BE2C (cell line): ENCODE data around the gene UBQLN3.

Source experiments
- DNase-seq: peaks from one replicate; pipeline ENCODE4 v3.0.0-alpha.2; 2020
- H3K27me3 ChIP-seq: fragments of 250-450 bp; sonication (Bioruptor Pico); 2 replicates; pipeline ENCODE4 v1.5.1; 2020; ENCODE audit warnings: mild to moderate bottlenecking
- H3K36me3 ChIP-seq: fragments of 250-450 bp; sonication (Bioruptor Pico); 2 replicates; pipeline ENCODE4 v1.5.1; 2020; ENCODE audit warnings: mild to moderate bottlenecking
- H3K4me1 ChIP-seq: fragments of 250-450 bp; sonication (Bioruptor Pico); 2 replicates; pipeline ENCODE4 v1.5.1; 2020
- H3K4me3 ChIP-seq: 2 replicates; pipeline ENCODE4 v1.5.1; 2011; ENCODE audit warnings: low read depth, low read length
- H3K9me3 ChIP-seq: fragments of 250-450 bp; sonication (Bioruptor Pico); 2 replicates; pipeline ENCODE4 v1.5.1; 2020
- TF ChIP-seq, protein P1 (sequence below): IDR thresholded peaks from 2 replicates; pipeline ENCODE4 v1.5.1; 2012; ENCODE audit warnings: mild to moderate bottlenecking, low read depth, low read length

The UBQLN3 gene

GRCh38 chr11:5514841-5515240 is 5.1 kb upstream of the UBQLN3 start:
- no peaks in the 10 kb centered on the region for H3K9me3 ChIP-seq
- no peaks in the 10 kb centered on the region for H3K4me1 ChIP-seq
- H3K36me3 ChIP-seq = no peaks in the 10 kb centered on the region
- DNase-seq = no peak
- TF ChIP-seq, protein P1, sequence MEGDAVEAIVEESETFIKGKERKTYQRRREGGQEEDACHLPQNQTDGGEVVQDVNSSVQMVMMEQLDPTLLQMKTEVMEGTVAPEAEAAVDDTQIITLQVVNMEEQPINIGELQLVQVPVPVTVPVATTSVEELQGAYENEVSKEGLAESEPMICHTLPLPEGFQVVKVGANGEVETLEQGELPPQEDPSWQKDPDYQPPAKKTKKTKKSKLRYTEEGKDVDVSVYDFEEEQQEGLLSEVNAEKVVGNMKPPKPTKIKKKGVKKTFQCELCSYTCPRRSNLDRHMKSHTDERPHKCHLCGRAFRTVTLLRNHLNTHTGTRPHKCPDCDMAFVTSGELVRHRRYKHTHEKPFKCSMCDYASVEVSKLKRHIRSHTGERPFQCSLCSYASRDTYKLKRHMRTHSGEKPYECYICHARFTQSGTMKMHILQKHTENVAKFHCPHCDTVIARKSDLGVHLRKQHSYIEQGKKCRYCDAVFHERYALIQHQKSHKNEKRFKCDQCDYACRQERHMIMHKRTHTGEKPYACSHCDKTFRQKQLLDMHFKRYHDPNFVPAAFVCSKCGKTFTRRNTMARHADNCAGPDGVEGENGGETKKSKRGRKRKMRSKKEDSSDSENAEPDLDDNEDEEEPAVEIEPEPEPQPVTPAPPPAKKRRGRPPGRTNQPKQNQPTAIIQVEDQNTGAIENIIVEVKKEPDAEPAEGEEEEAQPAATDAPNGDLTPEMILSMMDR = no peak
- H3K27me3 ChIP-seq = no peaks in the 10 kb centered on the region
- H3K4me3 ChIP-seq = no peak overlapping the region

- DNase-seq = no peak
- no peaks in the 10 kb centered on the region for H3K9me3 ChIP-seq
- H3K4me3 ChIP-seq = no peak overlapping the region
- TF ChIP-seq, protein P1 = no peak
- no peaks in the 10 kb centered on the region for H3K4me1 ChIP-seq
- H3K36me3 ChIP-seq = no peaks in the 10 kb centered on the region
- H3K27me3 ChIP-seq = no peaks in the 10 kb centered on the region
Measured at GRCh38 chr11:5508605-5509004, 1.2 kb downstream of the UBQLN3 start.

DNA sequence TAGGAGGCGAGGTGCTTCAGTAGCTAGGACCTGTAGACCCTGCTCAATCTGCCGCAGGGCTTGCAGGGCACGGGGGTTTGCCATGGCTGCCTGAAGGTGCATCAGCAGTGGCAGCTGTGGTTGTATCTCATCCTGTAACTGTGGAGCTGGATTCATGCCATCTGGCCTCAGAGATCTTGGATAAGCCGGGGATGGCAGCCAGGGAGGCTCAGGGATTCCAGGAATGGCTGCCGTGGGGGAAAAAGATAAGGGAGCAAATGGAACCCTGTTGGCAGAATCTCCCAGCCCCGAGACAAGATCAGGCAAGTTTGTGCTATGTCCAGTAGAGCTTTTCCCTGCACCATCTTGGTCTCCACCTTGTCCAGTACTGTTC is 1.8 kb downstream of the UBQLN3 start:
- no peaks in the 10 kb centered on the region for H3K27me3 ChIP-seq

DNA sequence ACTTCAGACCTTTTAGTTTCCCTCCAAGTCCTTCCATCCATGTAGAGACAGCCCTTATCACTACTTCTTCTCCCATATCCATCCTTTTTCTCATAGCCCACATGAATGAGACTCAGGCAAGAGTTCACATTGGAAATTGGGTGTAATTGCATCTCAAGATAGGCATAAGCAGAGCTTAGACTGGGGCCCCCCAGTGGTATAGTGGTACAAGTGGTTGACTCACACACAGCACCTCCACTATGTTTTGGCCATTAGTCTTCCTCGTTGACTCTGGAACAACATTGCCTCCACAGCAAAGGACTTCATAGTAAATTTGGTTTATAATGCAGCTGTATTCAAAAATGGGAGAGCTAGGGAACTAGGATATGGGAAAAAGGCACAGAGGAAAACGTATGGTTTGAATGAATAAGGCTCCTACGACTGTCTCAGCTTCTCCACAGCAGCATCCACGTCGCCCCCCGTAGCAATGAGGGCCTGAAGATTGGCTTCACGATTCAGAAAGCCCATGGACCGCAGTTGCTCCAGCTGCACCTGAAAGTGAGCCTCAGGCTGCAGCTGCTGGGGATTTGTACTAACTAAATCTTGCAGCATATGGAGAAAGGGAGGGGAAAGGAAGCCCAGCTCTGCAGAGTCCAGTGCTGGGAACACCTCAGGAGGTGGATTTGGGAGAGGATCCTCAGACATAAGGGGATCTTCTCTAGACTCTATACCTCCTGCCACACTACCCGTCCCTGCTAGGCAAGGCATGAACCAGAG is 2.4 kb downstream of the UBQLN3 start:
- DNase-seq = no peak
- no peaks in the 10 kb centered on the region for H3K9me3 ChIP-seq
- TF ChIP-seq, protein P1 = no peak
- H3K4me3 ChIP-seq = no peak overlapping the region
- no peaks in the 10 kb centered on the region for H3K36me3 ChIP-seq
- no peaks in the 10 kb centered on the region for H3K4me1 ChIP-seq
- no peaks in the 10 kb centered on the region for H3K27me3 ChIP-seq

More for the DNA sequence above, 1.8 kb downstream of the UBQLN3 start:
- Histone ChIP-seq H3K36me3 (no peaks in the 10 kb centered on the region), H3K9me3 (no peaks in the 10 kb centered on the region), H3K4me1 (no peaks in the 10 kb centered on the region), H3K4me3 (no peak overlapping the region)
- peak; percentile 42 for DNase-seq
- TF ChIP-seq, protein P1 = no peak

DNA sequence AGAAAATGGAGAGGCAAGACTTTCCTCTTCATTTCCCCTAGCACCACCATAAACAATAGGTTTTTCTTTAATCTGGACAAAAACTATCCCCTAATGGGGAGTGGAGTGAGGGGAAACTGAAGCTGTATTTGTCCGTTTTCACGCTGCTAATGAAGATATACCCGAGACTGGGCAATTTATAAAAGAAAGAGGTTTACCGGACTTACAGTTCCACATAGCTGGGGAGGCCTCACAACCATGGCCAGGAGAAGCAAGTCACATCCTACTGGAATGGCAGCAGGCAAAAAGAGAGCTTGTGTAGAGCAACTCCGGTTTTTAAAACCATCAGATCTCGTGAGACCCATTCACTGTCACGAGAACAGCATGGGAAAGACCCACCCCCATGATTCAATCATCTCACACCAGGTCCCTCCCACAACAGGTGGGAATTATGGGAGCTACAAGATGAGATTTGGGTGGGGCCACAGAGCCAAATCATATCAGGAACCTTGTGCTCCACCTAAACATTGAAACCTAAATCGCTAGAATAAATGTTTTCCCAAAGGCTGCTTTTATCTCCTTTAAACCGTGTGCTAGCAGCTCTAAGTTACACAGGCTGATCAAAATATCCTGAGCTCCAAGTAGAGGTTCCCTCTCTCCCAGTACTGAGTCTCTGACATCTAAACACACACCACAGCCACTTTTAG is 4.3 kb downstream of the UBQLN3 start:
- H3K36me3 ChIP-seq = no peaks in the 10 kb centered on the region
- TF ChIP-seq, protein P1 = no peak
- no peak for DNase-seq
- H3K27me3 ChIP-seq = no peaks in the 10 kb centered on the region
- H3K4me3 ChIP-seq = no peak overlapping the region
- no peaks in the 10 kb centered on the region for H3K9me3 ChIP-seq
- no peaks in the 10 kb centered on the region for H3K4me1 ChIP-seq

DNA sequence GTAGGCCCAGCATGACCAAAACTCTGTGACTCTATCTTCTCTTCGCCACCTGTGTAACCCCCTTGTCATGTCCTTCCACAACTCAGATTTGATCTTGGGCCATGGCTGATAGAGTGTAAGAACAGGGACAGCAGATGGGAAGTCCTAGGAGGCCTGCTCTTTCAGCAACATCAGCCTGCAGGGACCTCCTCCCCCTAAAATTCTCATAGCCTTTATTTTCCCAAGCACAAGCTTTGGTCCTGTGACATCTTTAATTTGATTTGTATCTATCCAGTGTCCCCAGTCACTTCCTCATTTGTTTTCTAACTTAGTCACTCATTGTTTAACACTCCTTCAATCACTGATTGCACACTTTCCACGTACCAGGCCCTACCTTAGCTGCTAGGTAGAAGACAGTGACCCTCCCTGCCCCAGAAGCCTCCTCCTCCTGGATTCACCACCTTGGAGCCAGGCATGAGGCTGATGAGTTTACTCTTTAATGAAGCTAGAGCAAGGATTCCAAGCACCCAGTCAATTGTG is 5.3 kb downstream of the UBQLN3 start:
- TF ChIP-seq, protein P1 = no peak
- Histone ChIP-seq H3K27me3 (no peaks in the 10 kb centered on the region), H3K36me3 (no peaks in the 10 kb centered on the region), H3K4me1 (no peaks in the 10 kb centered on the region), H3K9me3 (no peaks in the 10 kb centered on the region), H3K4me3 (no peak overlapping the region)
- no peak for DNase-seq
